ENCODE results near the gene COL13A1.

COL13A1 gene

DNA sequence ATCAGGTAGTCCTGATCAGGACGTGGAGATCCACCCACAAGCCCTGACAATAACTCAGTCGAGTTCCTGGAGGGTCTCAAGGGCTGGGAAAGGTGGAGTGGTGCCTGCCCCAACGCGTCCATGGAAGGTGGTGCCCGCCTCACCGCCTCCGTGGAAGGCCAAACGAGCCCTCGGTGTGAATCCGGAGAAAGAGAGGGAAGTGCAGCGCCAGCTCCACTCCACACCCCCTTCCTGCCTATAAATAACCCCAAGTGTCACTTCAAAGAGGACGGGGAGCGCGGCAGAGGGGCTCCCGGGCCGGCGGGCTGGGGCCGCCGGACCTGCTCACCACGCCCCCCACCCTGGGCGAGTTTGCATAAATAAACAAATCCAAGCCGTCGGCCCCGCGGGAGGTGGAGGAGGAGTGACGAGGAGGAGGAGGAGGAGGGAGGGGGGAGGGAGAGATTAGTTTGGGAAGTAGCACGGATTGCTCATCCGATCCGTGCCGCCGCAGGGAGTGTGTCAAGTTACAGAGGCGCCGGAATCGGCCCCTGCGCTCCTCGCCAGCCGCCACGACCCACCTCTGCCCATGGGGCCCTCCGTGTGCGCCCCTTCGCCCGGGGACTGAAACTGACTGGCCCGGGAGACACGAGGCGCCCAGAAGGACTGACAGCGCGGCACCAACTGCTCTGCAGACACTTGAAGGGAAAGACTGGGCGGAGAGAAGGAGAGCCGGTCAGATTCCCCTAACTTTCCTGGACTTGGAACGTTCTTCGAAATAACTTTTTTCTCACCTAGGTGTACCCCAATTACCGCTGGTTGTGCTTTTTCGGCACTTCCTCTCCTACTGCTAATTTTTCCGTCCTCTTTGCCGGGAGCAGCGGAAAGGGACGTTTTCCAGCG is at the start of gene COL13A1:
Gene COL13A1 (plus strand): TSS at position 473 of the 882 bp plus-strand sequence. CDS start 518 bp downstream, outside the sequence.
- no peaks in the 10 kb centered on the region for H3K9me3 ChIP-seq (ENCODE audit: control insufficient read depth in 2 of 2, low read length in 2 of 2)
- H3K4me3 ChIP-seq (ENCODE audit: low read length in 2 of 2) = peak within 1 kb of the TSS; percentile 47 to 67
- peaks cover 14 to 27% of the 10 kb centered on the region in 2 donors for H3K27me3 ChIP-seq (ENCODE audit: control insufficient read depth in 2 of 2, insufficient read depth in 2 of 2, low read length in 2 of 2)
- H3K9ac ChIP-seq (ENCODE audit: low read depth in 1 of 2, low read length in 2 of 2) = peak within 1 kb of the TSS in 1 of 2 donors; percentile 34
- no peak within 1 kb of the TSS for H3K27ac ChIP-seq (ENCODE audit: low read depth in 2 of 2, low read length in 2 of 2)
- H3K4me1 ChIP-seq (ENCODE audit: control insufficient read depth in 2 of 2, insufficient read depth in 2 of 2, low read length in 2 of 2) = peaks cover 2 to 4% of the 10 kb centered on the region in 2 donors
- no peaks in the 10 kb centered on the region for H3K36me3 ChIP-seq (ENCODE audit: control insufficient read depth in 2 of 2, insufficient read depth in 2 of 2, low read length in 2 of 2)

GRCh38 chr10:69752479-69752878 is 49.2 kb upstream of the COL13A1 start:
- no peaks in the 10 kb centered on the region for H3K4me1 ChIP-seq (ENCODE audit: control insufficient read depth in 2 of 2, insufficient read depth in 2 of 2, low read length in 2 of 2)
- peaks cover 0 to 2% of the 10 kb centered on the region in 2 donors for H3K27me3 ChIP-seq (ENCODE audit: control insufficient read depth in 2 of 2, insufficient read depth in 2 of 2, low read length in 2 of 2)
- no peak overlapping the region for H3K9ac ChIP-seq (ENCODE audit: low read depth in 1 of 2, low read length in 2 of 2)
- H3K27ac ChIP-seq (ENCODE audit: low read depth in 2 of 2, low read length in 2 of 2) = no peak overlapping the region
- H3K36me3 ChIP-seq (ENCODE audit: control insufficient read depth in 2 of 2, insufficient read depth in 2 of 2, low read length in 2 of 2) = no peaks in the 10 kb centered on the region
- no peaks in the 10 kb centered on the region for H3K9me3 ChIP-seq (ENCODE audit: control insufficient read depth in 2 of 2, low read length in 2 of 2)
- H3K4me3 ChIP-seq (ENCODE audit: low read length in 2 of 2) = no peak overlapping the region

DNA sequence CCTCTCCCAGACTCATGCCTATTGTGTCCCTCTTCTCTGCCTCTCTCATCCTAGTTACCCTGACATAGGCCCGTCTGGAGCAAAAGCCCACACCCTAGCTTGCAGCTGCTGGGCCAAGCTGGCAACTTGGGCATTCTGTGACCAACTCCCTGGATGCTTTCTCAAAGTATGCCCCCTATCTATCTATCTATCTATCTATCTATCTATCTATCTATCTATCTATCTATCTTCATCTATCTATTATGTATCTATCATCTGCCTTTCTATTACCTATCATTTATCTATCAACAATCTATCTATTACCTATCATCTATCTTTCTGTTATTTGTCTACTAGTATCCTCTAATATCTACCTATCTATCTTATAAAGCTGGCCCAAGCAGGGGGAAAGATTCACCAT is 45.4 kb upstream of the COL13A1 start:
- Histone ChIP-seq H3K9ac (ENCODE audit: low read depth in 1 of 2, low read length in 2 of 2) (no peak overlapping the region), H3K36me3 (ENCODE audit: control insufficient read depth in 2 of 2, insufficient read depth in 2 of 2, low read length in 2 of 2) (no peaks in the 10 kb centered on the region), H3K27ac (ENCODE audit: low read depth in 2 of 2, low read length in 2 of 2) (no peak overlapping the region), H3K4me1 (ENCODE audit: control insufficient read depth in 2 of 2, insufficient read depth in 2 of 2, low read length in 2 of 2) (no peaks in the 10 kb centered on the region), H3K9me3 (ENCODE audit: control insufficient read depth in 2 of 2, low read length in 2 of 2) (no peaks in the 10 kb centered on the region), H3K27me3 (ENCODE audit: control insufficient read depth in 2 of 2, insufficient read depth in 2 of 2, low read length in 2 of 2) (peaks cover 0 to 2% of the 10 kb centered on the region in 2 donors), H3K4me3 (ENCODE audit: low read length in 2 of 2) (no peak overlapping the region)

- H3K4me1 ChIP-seq (ENCODE audit: control insufficient read depth in 2 of 2, insufficient read depth in 2 of 2, low read length in 2 of 2) = no peaks in the 10 kb centered on the region
- no peaks in the 10 kb centered on the region for H3K9me3 ChIP-seq (ENCODE audit: control insufficient read depth in 2 of 2, low read length in 2 of 2)
- H3K36me3 ChIP-seq (ENCODE audit: control insufficient read depth in 2 of 2, insufficient read depth in 2 of 2, low read length in 2 of 2) = no peaks in the 10 kb centered on the region
- no peak overlapping the region for H3K27ac ChIP-seq (ENCODE audit: low read depth in 2 of 2, low read length in 2 of 2)
- no peak overlapping the region for H3K4me3 ChIP-seq (ENCODE audit: low read length in 2 of 2)
- no peak overlapping the region for H3K9ac ChIP-seq (ENCODE audit: low read depth in 1 of 2, low read length in 2 of 2)
- no peaks in the 10 kb centered on the region for H3K27me3 ChIP-seq (ENCODE audit: control insufficient read depth in 2 of 2, insufficient read depth in 2 of 2, low read length in 2 of 2)
Measured at GRCh38 chr10:69757206-69757552, 44.5 kb upstream of the COL13A1 start.

DNA sequence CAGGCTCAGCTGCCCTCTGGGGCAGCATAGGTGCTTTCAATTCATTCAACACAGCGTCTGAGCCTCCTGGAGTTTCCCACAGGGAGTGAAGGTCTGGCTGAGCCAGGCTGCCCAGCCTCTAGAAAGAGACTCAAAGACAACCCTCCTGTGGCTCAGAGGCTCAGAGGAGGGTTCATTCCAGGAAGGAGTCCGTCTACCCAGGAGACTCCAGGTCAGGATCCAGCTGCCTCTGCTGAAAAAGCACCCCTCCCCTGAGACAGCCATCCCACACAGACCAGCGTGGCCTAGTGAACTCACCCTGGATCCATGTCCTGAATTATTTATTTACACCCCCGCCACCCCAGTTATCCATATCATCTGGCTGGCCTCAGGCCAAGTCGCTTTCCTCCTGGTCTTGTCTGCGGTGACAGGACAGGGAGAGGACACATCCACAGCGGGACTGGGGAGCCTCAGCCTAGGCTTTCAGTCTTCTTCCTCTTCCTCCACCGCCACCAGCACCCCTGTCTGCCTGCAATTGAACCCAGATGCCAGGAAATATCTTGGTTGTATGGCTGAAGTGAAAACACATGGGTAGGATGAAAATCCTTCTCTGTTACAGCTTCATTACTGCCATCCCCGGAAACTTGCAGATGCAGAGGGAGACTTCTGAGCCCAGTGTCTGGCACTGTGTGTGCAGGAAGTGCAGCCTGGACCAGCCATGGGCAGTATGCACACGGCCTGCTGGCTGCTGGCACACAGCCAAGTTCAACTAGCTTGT is 44.0 kb upstream of the COL13A1 start:
- H3K27me3 ChIP-seq (ENCODE audit: control insufficient read depth in 2 of 2, insufficient read depth in 2 of 2, low read length in 2 of 2) = no peaks in the 10 kb centered on the region
- no peak overlapping the region for H3K27ac ChIP-seq (ENCODE audit: low read depth in 2 of 2, low read length in 2 of 2)
- H3K4me3 ChIP-seq (ENCODE audit: low read length in 2 of 2) = no peak overlapping the region
- no peak overlapping the region for H3K9ac ChIP-seq (ENCODE audit: low read depth in 1 of 2, low read length in 2 of 2)
- H3K9me3 ChIP-seq (ENCODE audit: control insufficient read depth in 2 of 2, low read length in 2 of 2) = no peaks in the 10 kb centered on the region
- H3K36me3 ChIP-seq (ENCODE audit: control insufficient read depth in 2 of 2, insufficient read depth in 2 of 2, low read length in 2 of 2) = no peaks in the 10 kb centered on the region
- H3K4me1 ChIP-seq (ENCODE audit: control insufficient read depth in 2 of 2, insufficient read depth in 2 of 2, low read length in 2 of 2) = no peaks in the 10 kb centered on the region

DNA sequence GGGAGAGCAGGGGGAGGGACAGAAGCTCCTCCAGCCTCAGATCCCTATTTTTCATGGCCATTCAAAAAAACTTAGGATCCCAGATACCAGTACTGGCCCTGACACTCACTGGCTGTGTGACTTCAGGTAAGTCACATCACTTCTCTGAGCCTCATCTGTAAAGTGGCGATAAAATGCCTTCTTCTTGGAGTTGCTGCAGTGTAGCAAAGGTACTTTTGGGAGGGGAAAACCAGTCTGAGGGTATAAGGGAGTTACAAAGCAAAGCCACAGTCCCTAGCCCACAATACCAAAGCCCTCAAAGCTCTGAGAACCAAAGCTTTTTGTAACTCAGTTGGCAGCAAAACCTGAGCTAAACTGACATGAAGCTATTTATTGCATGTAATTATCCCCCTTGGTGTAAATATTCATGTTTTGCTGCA is 43.4 kb upstream of the COL13A1 start:
- Histone ChIP-seq H3K27ac (ENCODE audit: low read depth in 2 of 2, low read length in 2 of 2) (no peak overlapping the region), H3K9me3 (ENCODE audit: control insufficient read depth in 2 of 2, low read length in 2 of 2) (no peaks in the 10 kb centered on the region), H3K9ac (ENCODE audit: low read depth in 1 of 2, low read length in 2 of 2) (no peak overlapping the region), H3K27me3 (ENCODE audit: control insufficient read depth in 2 of 2, insufficient read depth in 2 of 2, low read length in 2 of 2) (no peaks in the 10 kb centered on the region), H3K4me1 (ENCODE audit: control insufficient read depth in 2 of 2, insufficient read depth in 2 of 2, low read length in 2 of 2) (no peaks in the 10 kb centered on the region), H3K36me3 (ENCODE audit: control insufficient read depth in 2 of 2, insufficient read depth in 2 of 2, low read length in 2 of 2) (no peaks in the 10 kb centered on the region), H3K4me3 (ENCODE audit: low read length in 2 of 2) (no peak overlapping the region)

- H3K36me3 ChIP-seq (ENCODE audit: control insufficient read depth in 2 of 2, insufficient read depth in 2 of 2, low read length in 2 of 2) = no peaks in the 10 kb centered on the region
- H3K4me3 ChIP-seq (ENCODE audit: low read length in 2 of 2) = no peak overlapping the region
- H3K9ac ChIP-seq (ENCODE audit: low read depth in 1 of 2, low read length in 2 of 2) = no peak overlapping the region
- H3K27me3 ChIP-seq (ENCODE audit: control insufficient read depth in 2 of 2, insufficient read depth in 2 of 2, low read length in 2 of 2) = no peaks in the 10 kb centered on the region
- H3K9me3 ChIP-seq (ENCODE audit: control insufficient read depth in 2 of 2, low read length in 2 of 2) = no peaks in the 10 kb centered on the region
- no peak overlapping the region for H3K27ac ChIP-seq (ENCODE audit: low read depth in 2 of 2, low read length in 2 of 2)
- H3K4me1 ChIP-seq (ENCODE audit: control insufficient read depth in 2 of 2, insufficient read depth in 2 of 2, low read length in 2 of 2) = no peaks in the 10 kb centered on the region
Measured at GRCh38 chr10:69759641-69760040, 42.1 kb upstream of the COL13A1 start.

- H3K4me1 ChIP-seq (ENCODE audit: control insufficient read depth in 2 of 2, insufficient read depth in 2 of 2, low read length in 2 of 2) = no peaks in the 10 kb centered on the region
- H3K27me3 ChIP-seq (ENCODE audit: control insufficient read depth in 2 of 2, insufficient read depth in 2 of 2, low read length in 2 of 2) = no peaks in the 10 kb centered on the region
- no peaks in the 10 kb centered on the region for H3K9me3 ChIP-seq (ENCODE audit: control insufficient read depth in 2 of 2, low read length in 2 of 2)
- no peak overlapping the region for H3K9ac ChIP-seq (ENCODE audit: low read depth in 1 of 2, low read length in 2 of 2)
- no peak overlapping the region for H3K27ac ChIP-seq (ENCODE audit: low read depth in 2 of 2, low read length in 2 of 2)
- H3K36me3 ChIP-seq (ENCODE audit: control insufficient read depth in 2 of 2, insufficient read depth in 2 of 2, low read length in 2 of 2) = no peaks in the 10 kb centered on the region
- H3K4me3 ChIP-seq (ENCODE audit: low read length in 2 of 2) = no peak overlapping the region
Measured at GRCh38 chr10:69760072-69760471, 41.6 kb upstream of the COL13A1 start.

- Histone ChIP-seq H3K9me3 (ENCODE audit: control insufficient read depth in 2 of 2, low read length in 2 of 2) (no peaks in the 10 kb centered on the region), H3K4me3 (ENCODE audit: low read length in 2 of 2) (no peak overlapping the region), H3K9ac (ENCODE audit: low read depth in 1 of 2, low read length in 2 of 2) (no peak overlapping the region)
Measured at GRCh38 chr10:69761320-69761719, 40.4 kb upstream of the COL13A1 start.

DNA sequence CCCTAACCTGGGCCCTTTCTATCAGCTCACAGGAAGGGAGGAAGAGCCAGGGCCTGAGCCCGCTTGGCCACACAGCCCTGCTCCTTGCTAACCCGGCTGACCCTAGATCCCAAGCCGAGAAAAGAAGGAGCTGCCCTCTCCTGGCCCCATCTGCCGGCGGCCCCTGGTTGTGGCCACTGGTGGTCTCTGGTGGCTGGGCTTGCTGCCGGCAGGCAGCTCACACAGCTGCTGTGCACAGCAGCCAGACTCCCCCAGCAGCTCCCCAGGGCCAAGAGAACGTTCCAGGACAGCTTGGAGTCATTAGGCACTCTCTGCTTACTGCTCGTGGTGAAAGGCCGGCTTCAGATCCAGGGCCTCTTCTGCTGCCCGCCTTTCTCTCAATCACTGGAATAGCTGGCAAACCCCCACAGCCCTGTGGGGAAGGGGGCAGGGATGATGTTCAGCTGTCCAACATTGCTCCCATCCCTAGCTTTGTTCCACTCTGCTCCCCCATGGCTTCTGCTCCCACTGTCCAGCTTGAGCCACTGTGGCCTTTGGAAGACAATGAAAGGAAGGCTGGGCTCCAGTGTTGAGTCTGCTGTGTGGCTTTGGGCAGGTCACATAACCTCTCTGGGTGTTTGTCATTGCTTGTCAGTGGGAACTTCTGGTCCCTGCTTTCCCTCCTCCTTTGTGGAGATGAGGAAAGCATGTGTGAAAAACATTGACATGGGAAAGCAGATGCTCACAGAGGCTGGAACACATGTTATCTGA is 35.4 kb upstream of the COL13A1 start:
- H3K27me3 ChIP-seq (ENCODE audit: control insufficient read depth in 2 of 2, insufficient read depth in 2 of 2, low read length in 2 of 2) = no peaks in the 10 kb centered on the region
- H3K4me3 ChIP-seq (ENCODE audit: low read length in 2 of 2) = no peak overlapping the region
- H3K36me3 ChIP-seq (ENCODE audit: control insufficient read depth in 2 of 2, insufficient read depth in 2 of 2, low read length in 2 of 2) = no peaks in the 10 kb centered on the region
- no peaks in the 10 kb centered on the region for H3K9me3 ChIP-seq (ENCODE audit: control insufficient read depth in 2 of 2, low read length in 2 of 2)
- no peak overlapping the region for H3K9ac ChIP-seq (ENCODE audit: low read depth in 1 of 2, low read length in 2 of 2)
- no peaks in the 10 kb centered on the region for H3K4me1 ChIP-seq (ENCODE audit: control insufficient read depth in 2 of 2, insufficient read depth in 2 of 2, low read length in 2 of 2)
- no peak overlapping the region for H3K27ac ChIP-seq (ENCODE audit: low read depth in 2 of 2, low read length in 2 of 2)

More at GRCh38 chr10:69761320-69761719, 40.4 kb upstream of the COL13A1 start:
- no peaks in the 10 kb centered on the region for H3K27me3 ChIP-seq (ENCODE audit: control insufficient read depth in 2 of 2, insufficient read depth in 2 of 2, low read length in 2 of 2)
- H3K4me1 ChIP-seq (ENCODE audit: control insufficient read depth in 2 of 2, insufficient read depth in 2 of 2, low read length in 2 of 2) = no peaks in the 10 kb centered on the region
- no peak overlapping the region for H3K27ac ChIP-seq (ENCODE audit: low read depth in 2 of 2, low read length in 2 of 2)
- H3K36me3 ChIP-seq (ENCODE audit: control insufficient read depth in 2 of 2, insufficient read depth in 2 of 2, low read length in 2 of 2) = no peaks in the 10 kb centered on the region
